Liver (tissue), 9 donors: ENCODE results near the gene HPDL. TPM values are rescaled to one million over a fixed set of nuclear protein-coding genes. Genes with fewer than 3 reads are reported as not detected.

ENCODE experiments used
- DNase-seq: peaks from one replicate; pipeline ENCODE4 v3.0.0-alpha.2; 2017; ENCODE audit warnings: low spot score
- H3K27ac ChIP-seq, 2 donors: one replicate each; pipeline ENCODE4 v1.7.0; 2013; ENCODE audit warnings: inconsistent platforms in 2 of 2, low read length in 2 of 2, control low read depth in 1 of 2, low read depth in 1 of 2, mild to moderate bottlenecking in 1 of 2
- H3K27me3 ChIP-seq, 4 donors: one replicate each; pipeline versions ENCODE4 v1.6.1 to v1.7.0; 2013; ENCODE audit warnings: low read length in 3 of 4, inconsistent platforms in 1 of 4, mild to moderate bottlenecking in 1 of 4, moderate library complexity in 1 of 4; ENCODE audit not compliant: control insufficient read depth in 4 of 4, insufficient read depth in 4 of 4
- H3K36me3 ChIP-seq, 4 donors: one replicate each; pipeline versions ENCODE4 v1.6.1 to v1.7.0; 2013; ENCODE audit warnings: low read length in 3 of 4, mild to moderate bottlenecking in 3 of 4, low read depth in 1 of 4, moderate library complexity in 1 of 4; ENCODE audit not compliant: control insufficient read depth in 4 of 4, insufficient read depth in 3 of 4
- H3K4me1 ChIP-seq, 4 donors: one replicate each; pipeline versions ENCODE4 v1.6.1 to v1.7.0; 2013; ENCODE audit warnings: low read length in 3 of 4, mild to moderate bottlenecking in 3 of 4, moderate library complexity in 1 of 4; ENCODE audit not compliant: control insufficient read depth in 4 of 4, insufficient read depth in 4 of 4
- H3K4me3 ChIP-seq, 3 donors: one replicate each; pipeline versions ENCODE4 v1.6.1 to v1.7.0; 2013; ENCODE audit warnings: low read length in 3 of 3, control low read depth in 1 of 3, low read depth in 1 of 3, mild to moderate bottlenecking in 1 of 3
- H3K9ac ChIP-seq, 2 donors: one replicate each; pipeline ENCODE4 v1.7.0; 2013; ENCODE audit warnings: low read length in 2 of 2, mild to moderate bottlenecking in 2 of 2, moderate library complexity in 2 of 2, control low read depth in 1 of 2, low read depth in 1 of 2
- H3K9me3 ChIP-seq, 4 donors: one replicate each; pipeline versions ENCODE4 v1.6.1 to v1.7.0; 2013; ENCODE audit warnings: low read length in 3 of 4; ENCODE audit not compliant: control insufficient read depth in 4 of 4
- ATF3 ChIP-seq: IDR thresholded peaks from 2 replicates; pipeline ENCODE4 v1.6.1; 2016; ENCODE audit warnings: antibody characterized with exemption
- CTCF ChIP-seq: fragments of 150-350 bp; IDR thresholded peaks from 2 replicates; pipeline ENCODE4 v1.5.1; 2017; ENCODE audit warnings: improper control_type of control experiment, low read depth, low read length; ENCODE audit not compliant: missing input control
- EGR1 ChIP-seq, 2 donors: IDR thresholded peaks; 2 replicates each; pipeline ENCODE4 v1.6.1; 2016 to 2018; ENCODE audit warnings: antibody characterized with exemption in 2 of 2, low read depth in 2 of 2
- FOXA1 ChIP-seq: IDR thresholded peaks from 2 replicates; pipeline ENCODE4 v1.6.1; 2016; ENCODE audit warnings: antibody characterized with exemption
- FOXA2 ChIP-seq: IDR thresholded peaks from 2 replicates; pipeline ENCODE4 v1.6.1; 2016; ENCODE audit warnings: antibody characterized with exemption
- GABPA ChIP-seq, 2 donors: IDR thresholded peaks in 1 of 2; conservative IDR thresholded peaks in 1 of 2; 2 replicates each; pipeline ENCODE4 v1.6.1; 2016; ENCODE audit warnings: antibody characterized with exemption in 2 of 2, mild to moderate bottlenecking in 1 of 2, moderate library complexity in 1 of 2
- HNF4A ChIP-seq, 2 donors: conservative IDR thresholded peaks; 2 replicates each; pipeline ENCODE4 v1.6.1; 2016; ENCODE audit warnings: antibody characterized with exemption in 2 of 2, mild to moderate bottlenecking in 2 of 2
- HNF4G ChIP-seq: IDR thresholded peaks from 2 replicates; pipeline ENCODE4 v1.6.1; 2016; ENCODE audit warnings: antibody characterized with exemption
- JUND ChIP-seq, 2 donors: IDR thresholded peaks; 2 replicates each; pipeline ENCODE4 v1.6.1; 2016; ENCODE audit warnings: antibody characterized with exemption in 2 of 2
- MAX ChIP-seq: IDR thresholded peaks from 2 replicates; pipeline ENCODE4 v1.6.1; 2016; ENCODE audit warnings: antibody characterized with exemption
- NR2F2 ChIP-seq: IDR thresholded peaks from 2 replicates; pipeline ENCODE4 v1.6.1; 2016; ENCODE audit warnings: antibody characterized with exemption
- RAD21 ChIP-seq, 2 donors: IDR thresholded peaks; 2 replicates each; pipeline ENCODE4 v1.6.1; 2016; ENCODE audit warnings: antibody characterized with exemption in 2 of 2, mild to moderate bottlenecking in 2 of 2
- REST ChIP-seq: IDR thresholded peaks from 2 replicates; pipeline ENCODE4 v1.6.1; 2016; ENCODE audit warnings: antibody characterized with exemption, mild to moderate bottlenecking
- RXRA ChIP-seq, 2 donors: IDR thresholded peaks; 2 replicates each; pipeline ENCODE4 v1.6.1; 2017 to 2018; ENCODE audit warnings: antibody characterized with exemption in 2 of 2, mild to moderate bottlenecking in 1 of 2
- SP1 ChIP-seq: IDR thresholded peaks from 2 replicates; pipeline ENCODE4 v1.6.1; 2018; ENCODE audit warnings: antibody characterized with exemption, mild to moderate bottlenecking
- TAF1 ChIP-seq: conservative IDR thresholded peaks from 2 replicates; pipeline ENCODE4 v1.6.1; 2016; ENCODE audit warnings: antibody characterized with exemption, mild to moderate bottlenecking
- YY1 ChIP-seq: IDR thresholded peaks from 2 replicates; pipeline ENCODE4 v1.6.1; 2016; ENCODE audit warnings: antibody characterized with exemption, mild to moderate bottlenecking
- ZBTB33 ChIP-seq: IDR thresholded peaks from 2 replicates; pipeline ENCODE4 v1.6.1; 2016; ENCODE audit warnings: antibody characterized with exemption
- WGBS: extraction: QIAGEN DNeasy Blood & Tissue Kit; methylation state at CpG from one replicate; pipeline ENCODE4 v1.1.7; 2013; 5-methylcytosine and 5-hydroxymethylcytosine counted together
- polyA plus RNA-seq, 2 donors: library from polyadenylated mRNA; stranded (reverse) in 1 of 2; unstranded in 1 of 2; fragments of 200-250 nt in 1 of 2; fragments of >200 nt in 1 of 2; fragmentation: Nextera tagmentation in 1 of 2; extraction: Ambion mirVana in 1 of 2; gene quantifications; one replicate each; pipeline versions ENCODE4 v1.2.1 to v1.2.3, GENCODE V29; 2013 to 2015
- total RNA-seq, 2 donors: library from RNA; depleted of rRNA; stranded (reverse); fragments of >200 nt; gene quantifications; one replicate each; pipeline ENCODE4 v1.2.3, GENCODE V29; 2014
- donor health status: healthy.
- donor health status: healthy.
- donor health status: healthy.
- donor health status: healthy.
- donor health status: healthy.

Gene HPDL
- total and polyA plus RNA-seq, 4 donors = 0.09 to 5.2 (median 0.15) TPM; not detected in 1

GRCh38 chr1:45337630-45338325, 11.1 kb downstream of the HPDL start (continued):
- TF ChIP-seq REST (no peak), ZBTB33 (no peak), FOXA2 (no peak)

GRCh38 chr1:45339789-45340558, 13.3 kb downstream of the HPDL start, which contains the start of the genes MUTYH and TOE1:
TSS of gene MUTYH (minus strand) at chr1:45340440. CDS start at chr1:45334505, 5,935 bp downstream.
TSS of gene TOE1 (plus strand) at chr1:45340170. CDS start at chr1:45340253, 83 bp downstream.
- Histone ChIP-seq H3K4me1 (peaks cover 3 to 29% (median 17%) of the 10 kb centered on the region in 4 donors), H3K27ac (peak within 1 kb of the TSS; percentile 97 to 98)
- WGBS = under 1% methylated on average over 70 of the region's 70 CpGs

More at GRCh38 chr1:45339789-45340558, 13.3 kb downstream of the HPDL start, which contains the start of the genes MUTYH and TOE1:
- H3K27me3 ChIP-seq = no peaks in the 10 kb centered on the region
- H3K9me3 ChIP-seq = no peaks in the 10 kb centered on the region
- DNase-seq = peak; percentile 89
- H3K36me3 ChIP-seq = peaks cover 6 to 33% (median 19%) of the 10 kb centered on the region in 4 donors
- TF ChIP-seq MAX (peak; percentile 85), FOXA1 (peak; percentile 6), HNF4G (no peak), RAD21 (IDR thresholded peaks at IDR 0.05) (peak in 1 of 2 donors; percentile 5), CTCF (no peak), NR2F2 (peak; percentile 47), ZBTB33 (peak; percentile 94), TAF1 (peak; percentile 79), EGR1 (IDR thresholded peaks at IDR 0.05; ENCODE audit: low read depth in 2 of 2) (no peak), YY1 (peak; percentile 97), SP1 (peak; percentile 58), HNF4A (conservative IDR thresholded peaks at IDR 0.05) (peak in 1 of 2 donors; percentile 24), GABPA (IDR thresholded peaks at IDR 0.05 in 1 of 2, conservative IDR thresholded peaks at IDR 0.05 in 1 of 2) (peak; percentile 46 to 82), REST (peak; percentile 91), JUND (IDR thresholded peaks at IDR 0.05) (no peak), ATF3 (no peak), RXRA (IDR thresholded peaks at IDR 0.05) (peak in 1 of 2 donors; percentile 40), FOXA2 (no peak)
- peak within 1 kb of the TSS; percentile 79 to 98 (median 80) for H3K4me3 ChIP-seq
- peak within 1 kb of the TSS; percentile 66 to 84 for H3K9ac ChIP-seq
